Measurements from ENCODE around the gene GYS1.

- TF ChIP-seq CTCF (conservative IDR thresholded peaks at IDR 0.05; ENCODE audit: low read length) (no peak), EZH2phosphoT487 (IDR thresholded peaks at IDR 0.05; ENCODE audit: borderline replicate concordance) (no peak)
These were observed 32.0 kb downstream of the GYS1 start for GRCh38 chr19:48961051-48961649.

All from Loucy (cell line).